ENCODE results near the gene SIMC1. TPM values are rescaled to one million over a fixed set of nuclear protein-coding genes. Genes with fewer than 3 reads are reported as not detected.
A peak's percentile ranks its signal among the peaks of the same experiment; 100 is the strongest.
"Not testable (repeated sequence)": the region's sequence is repeated elsewhere in the genome, so short reads cannot be mapped to it uniquely, and the experiment has no call there.

Gene SIMC1
- total RNA-seq, 1 experiment from 2014 or later = 6.5 TPM

DNA sequence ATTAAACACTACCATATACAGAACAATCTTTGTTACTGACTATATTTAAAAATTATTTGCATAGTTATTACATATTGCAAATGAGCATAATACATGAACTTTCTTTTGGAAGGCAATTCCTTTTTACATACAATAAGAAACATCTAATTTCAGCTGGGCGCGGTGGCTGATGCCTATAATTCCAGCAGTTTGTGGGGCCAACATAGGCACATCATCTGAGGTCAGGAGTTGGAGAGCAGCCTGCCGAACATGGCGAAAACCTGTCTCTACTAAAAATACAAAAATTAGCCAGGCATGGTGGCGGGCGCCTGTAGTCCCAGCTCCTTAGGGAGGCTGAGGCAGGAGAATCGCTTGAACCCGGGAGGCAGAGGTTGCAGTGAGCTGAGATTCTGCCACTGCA is 36.4 kb upstream of the SIMC1 start:
- no peak for DNase-seq
- H4K20me1 ChIP-seq (ENCODE audit: insufficient read depth) = no peaks in the 10 kb centered on the region
- H3K27ac ChIP-seq = no peak overlapping the region
- 0 out of 2 replicates have a peak, but pooled peaks cover 10% of the 10 kb centered on the region for H3K27me3 ChIP-seq (ENCODE audit: insufficient read depth, low read depth)
- no TSS peak for BruUV-seq (replicated peaks)
- no peaks in the 10 kb centered on the region for H3K36me3 ChIP-seq (ENCODE audit: low read depth)
- H3K4me2 ChIP-seq = no peak overlapping the region
- ChIA-PET CTCF (no interaction called here), POLR2A (ENCODE audit: unreplicated experiment) (no interaction called here)
- no peak overlapping the region for H3K4me3 ChIP-seq
- H3F3A ChIP-seq (ENCODE audit: insufficient read depth, low read depth) = no peaks in the 10 kb centered on the region
- H3K9me2 ChIP-seq (ENCODE audit: insufficient read depth) = no peaks in the 10 kb centered on the region
- H3K9me3 ChIP-seq (ENCODE audit: insufficient read depth, low read depth) = no peaks in the 10 kb centered on the region
- no peak for TF ChIP-seq EZH2 (IDR thresholded peaks at IDR 0.05; ENCODE audit: low read depth)
- TF ChIP-seq, protein P1, sequence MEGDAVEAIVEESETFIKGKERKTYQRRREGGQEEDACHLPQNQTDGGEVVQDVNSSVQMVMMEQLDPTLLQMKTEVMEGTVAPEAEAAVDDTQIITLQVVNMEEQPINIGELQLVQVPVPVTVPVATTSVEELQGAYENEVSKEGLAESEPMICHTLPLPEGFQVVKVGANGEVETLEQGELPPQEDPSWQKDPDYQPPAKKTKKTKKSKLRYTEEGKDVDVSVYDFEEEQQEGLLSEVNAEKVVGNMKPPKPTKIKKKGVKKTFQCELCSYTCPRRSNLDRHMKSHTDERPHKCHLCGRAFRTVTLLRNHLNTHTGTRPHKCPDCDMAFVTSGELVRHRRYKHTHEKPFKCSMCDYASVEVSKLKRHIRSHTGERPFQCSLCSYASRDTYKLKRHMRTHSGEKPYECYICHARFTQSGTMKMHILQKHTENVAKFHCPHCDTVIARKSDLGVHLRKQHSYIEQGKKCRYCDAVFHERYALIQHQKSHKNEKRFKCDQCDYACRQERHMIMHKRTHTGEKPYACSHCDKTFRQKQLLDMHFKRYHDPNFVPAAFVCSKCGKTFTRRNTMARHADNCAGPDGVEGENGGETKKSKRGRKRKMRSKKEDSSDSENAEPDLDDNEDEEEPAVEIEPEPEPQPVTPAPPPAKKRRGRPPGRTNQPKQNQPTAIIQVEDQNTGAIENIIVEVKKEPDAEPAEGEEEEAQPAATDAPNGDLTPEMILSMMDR (conservative IDR thresholded peaks at IDR 0.05) = no peak
- H2AFZ ChIP-seq = no peak overlapping the region
- no peaks in the 10 kb centered on the region for H3K4me1 ChIP-seq (replicated peaks; ENCODE audit: insufficient read depth)
- intact Hi-C loops (cut with micrococcal nuclease; ENCODE audit: unreplicated experiment) = no loop called here
- no peaks in the 10 kb centered on the region for H3K79me2 ChIP-seq (ENCODE audit: low read depth)

DNA sequence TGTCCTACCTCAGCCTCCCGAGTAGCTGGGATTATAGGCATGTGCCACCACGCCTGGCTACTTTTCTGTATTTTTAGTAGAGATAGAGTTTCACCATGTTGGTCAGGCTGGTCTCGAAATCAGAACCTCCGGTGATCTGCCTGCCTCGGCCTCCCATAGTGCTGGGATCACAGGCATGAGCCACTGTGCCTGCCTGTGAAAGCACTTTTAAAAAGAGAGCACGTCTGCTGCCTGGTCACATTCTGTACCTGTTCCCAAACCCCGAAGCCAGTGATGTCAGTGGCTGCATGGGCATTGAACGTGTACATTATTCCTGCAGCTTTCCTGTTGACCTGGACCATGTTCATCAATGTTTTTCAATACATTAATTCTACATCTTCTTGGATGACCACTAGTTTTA is 35.1 kb upstream of the SIMC1 start:
- no TSS peak for BruUV-seq (replicated peaks)
- no peak overlapping the region for H3K4me2 ChIP-seq
- H3K79me2 ChIP-seq (ENCODE audit: low read depth) = no peaks in the 10 kb centered on the region
- ChIA-PET POLR2A (ENCODE audit: unreplicated experiment) (no interaction called here), CTCF (no interaction called here)
- intact Hi-C loops (cut with micrococcal nuclease; ENCODE audit: unreplicated experiment) = no loop called here
- H3K4me1 ChIP-seq (replicated peaks; ENCODE audit: insufficient read depth) = no peaks in the 10 kb centered on the region
- no peaks in the 10 kb centered on the region for H3F3A ChIP-seq (ENCODE audit: insufficient read depth, low read depth)
- no peak overlapping the region for H3K27ac ChIP-seq
- H3K27me3 ChIP-seq (ENCODE audit: insufficient read depth, low read depth) = 0 out of 2 replicates have a peak, but pooled peaks cover 10% of the 10 kb centered on the region
- no peaks in the 10 kb centered on the region for H4K20me1 ChIP-seq (ENCODE audit: insufficient read depth)
- no peak overlapping the region for H2AFZ ChIP-seq
- DNase-seq = no peak
- H3K36me3 ChIP-seq (ENCODE audit: low read depth) = no peaks in the 10 kb centered on the region
- H3K9me2 ChIP-seq (ENCODE audit: insufficient read depth) = no peaks in the 10 kb centered on the region
- no peak overlapping the region for H3K4me3 ChIP-seq
- TF ChIP-seq EZH2 (IDR thresholded peaks at IDR 0.05; ENCODE audit: low read depth) = no peak
- TF ChIP-seq, protein P1 (conservative IDR thresholded peaks at IDR 0.05) = no peak
- no peaks in the 10 kb centered on the region for H3K9me3 ChIP-seq (ENCODE audit: insufficient read depth, low read depth)

DNA sequence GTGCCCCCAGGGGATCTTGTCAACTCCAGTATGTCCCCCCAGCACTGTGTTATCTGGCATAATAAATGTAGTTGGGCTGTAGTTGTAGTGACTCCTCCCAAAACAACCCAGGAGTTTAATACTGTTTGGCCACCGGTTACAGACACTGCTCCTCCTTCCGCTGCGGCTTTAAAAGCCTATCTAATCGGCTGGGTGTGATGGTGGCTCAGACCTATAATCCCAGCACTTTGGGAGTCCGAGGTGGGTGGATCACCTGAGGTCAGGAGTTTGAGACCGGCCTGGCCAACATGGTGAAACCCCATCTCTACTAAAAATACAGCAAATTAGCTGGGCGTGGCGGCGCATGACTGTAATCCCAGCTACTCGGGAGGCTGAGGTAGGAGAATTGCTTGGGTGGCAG is 34.7 kb upstream of the SIMC1 start:
- H3K9me2 ChIP-seq (ENCODE audit: insufficient read depth); H3K4me3 ChIP-seq; H3F3A ChIP-seq (ENCODE audit: insufficient read depth, low read depth); H3K4me1 ChIP-seq (replicated peaks; ENCODE audit: insufficient read depth); H3K27ac ChIP-seq; H3K36me3 ChIP-seq (ENCODE audit: low read depth); BruUV-seq (replicated peaks); CTCF ChIA-PET; intact Hi-C loops (cut with micrococcal nuclease; ENCODE audit: unreplicated experiment); H3K4me2 ChIP-seq; H3K9me3 ChIP-seq (ENCODE audit: insufficient read depth, low read depth); DNase-seq; H2AFZ ChIP-seq; H4K20me1 ChIP-seq (ENCODE audit: insufficient read depth); POLR2A ChIA-PET (ENCODE audit: unreplicated experiment); H3K79me2 ChIP-seq (ENCODE audit: low read depth); H3K27me3 ChIP-seq (ENCODE audit: insufficient read depth, low read depth): not testable (repeated sequence)

DNA sequence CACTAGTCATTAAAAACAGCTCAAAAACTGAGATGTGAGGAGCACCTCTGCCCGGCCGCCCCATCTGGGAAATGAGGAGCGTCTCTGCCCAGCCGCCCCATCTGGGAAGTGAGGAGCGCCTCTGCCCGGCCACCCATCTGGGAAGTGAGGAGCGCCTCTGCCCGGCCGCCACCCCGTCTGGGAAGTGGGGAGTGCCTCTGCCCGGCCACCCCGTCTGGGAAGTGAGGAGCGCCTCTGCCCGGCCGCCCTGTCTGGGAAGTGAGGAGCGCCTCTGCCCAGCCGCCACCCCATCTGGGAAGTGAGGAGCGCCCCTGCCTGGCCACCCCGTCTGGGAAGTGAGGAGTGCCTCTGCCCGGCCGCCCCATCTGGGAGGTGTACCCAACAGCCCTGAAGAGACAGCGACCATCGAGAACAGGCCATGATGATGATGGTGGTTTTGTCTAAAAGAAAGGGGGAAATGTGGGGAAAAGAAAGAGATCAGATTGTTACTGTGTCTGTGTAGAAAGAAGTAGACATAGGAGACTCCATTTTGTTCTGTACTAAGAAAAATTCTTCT is 23.7 kb upstream of the SIMC1 start:
- H3K36me3 ChIP-seq (ENCODE audit: low read depth); H3K27ac ChIP-seq; H3F3A ChIP-seq (ENCODE audit: insufficient read depth, low read depth); H3K4me2 ChIP-seq; H3K9me3 ChIP-seq (ENCODE audit: insufficient read depth, low read depth); H2AFZ ChIP-seq; DNase-seq; H4K20me1 ChIP-seq (ENCODE audit: insufficient read depth); H3K4me1 ChIP-seq (replicated peaks; ENCODE audit: insufficient read depth); POLR2A ChIA-PET (ENCODE audit: unreplicated experiment); intact Hi-C loops (cut with micrococcal nuclease; ENCODE audit: unreplicated experiment); H3K9me2 ChIP-seq (ENCODE audit: insufficient read depth); BruUV-seq (replicated peaks); CTCF ChIA-PET; H3K4me3 ChIP-seq; H3K79me2 ChIP-seq (ENCODE audit: low read depth): not testable (repeated sequence)
- peaks cover 10% of the 10 kb centered on the region for H3K27me3 ChIP-seq (ENCODE audit: insufficient read depth, low read depth)

- CTCF ChIA-PET; BruUV-seq (replicated peaks); H3K9me3 ChIP-seq (ENCODE audit: insufficient read depth, low read depth); POLR2A ChIA-PET (ENCODE audit: unreplicated experiment); H3K79me2 ChIP-seq (ENCODE audit: low read depth); intact Hi-C loops (cut with micrococcal nuclease; ENCODE audit: unreplicated experiment); H3K4me1 ChIP-seq (replicated peaks; ENCODE audit: insufficient read depth); H3K27ac ChIP-seq; H3K9me2 ChIP-seq (ENCODE audit: insufficient read depth); H3K36me3 ChIP-seq (ENCODE audit: low read depth); H4K20me1 ChIP-seq (ENCODE audit: insufficient read depth); H3K4me3 ChIP-seq; H2AFZ ChIP-seq; H3F3A ChIP-seq (ENCODE audit: insufficient read depth, low read depth); H3K27me3 ChIP-seq (ENCODE audit: insufficient read depth, low read depth): not testable (repeated sequence)
- peak in 1 of 2 experiments; percentile 35 for DNase-seq
- H3K4me2 ChIP-seq = peak overlapping the region; percentile 49
These were observed 21.8 kb upstream of the SIMC1 start for GRCh38 chr5:176216393-176216916.

DNA sequence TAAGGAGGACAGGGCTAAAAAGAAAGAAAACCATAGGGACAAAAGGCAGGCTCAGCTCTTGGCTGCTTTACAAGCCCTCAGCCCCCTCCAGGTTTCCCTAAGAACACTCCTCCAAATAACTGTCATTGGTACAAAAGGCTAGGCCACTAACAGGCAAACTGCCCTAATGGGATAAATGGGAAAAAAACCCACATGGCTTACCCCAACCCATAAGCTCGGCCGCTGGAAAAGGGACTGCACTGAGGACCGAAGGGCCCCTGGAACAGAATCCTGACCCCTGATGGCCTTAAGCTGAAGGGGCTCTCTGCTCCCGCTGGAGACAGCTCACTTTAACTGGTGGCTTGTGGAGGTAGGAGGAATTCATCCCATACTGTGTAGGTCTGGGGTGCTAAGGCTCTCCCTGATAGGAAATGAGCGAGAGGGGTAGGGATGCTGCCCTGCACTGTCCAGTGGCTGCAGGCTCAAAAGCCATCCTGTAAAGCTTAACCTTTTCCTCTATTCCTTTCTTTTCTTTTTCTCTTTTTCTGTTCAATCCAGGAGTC is 21.0 kb upstream of the SIMC1 start:
- CTCF ChIA-PET; H3K27me3 ChIP-seq (ENCODE audit: insufficient read depth, low read depth); H4K20me1 ChIP-seq (ENCODE audit: insufficient read depth); H3K4me2 ChIP-seq; H3K9me3 ChIP-seq (ENCODE audit: insufficient read depth, low read depth); POLR2A ChIA-PET (ENCODE audit: unreplicated experiment); H3K9me2 ChIP-seq (ENCODE audit: insufficient read depth); H3F3A ChIP-seq (ENCODE audit: insufficient read depth, low read depth); BruUV-seq (replicated peaks); intact Hi-C loops (cut with micrococcal nuclease; ENCODE audit: unreplicated experiment); H3K27ac ChIP-seq; H2AFZ ChIP-seq; H3K4me1 ChIP-seq (replicated peaks; ENCODE audit: insufficient read depth); H3K36me3 ChIP-seq (ENCODE audit: low read depth); DNase-seq; H3K79me2 ChIP-seq (ENCODE audit: low read depth); H3K4me3 ChIP-seq: not testable (repeated sequence)

Measured in PC-9 (cell line).